ENCODE data around the gene CHKA.

Gene CHKA

GRCh38 chr11:68043349-68044144, 77.6 kb downstream of the CHKA start:
- DNase-seq, result no peak

DNA sequence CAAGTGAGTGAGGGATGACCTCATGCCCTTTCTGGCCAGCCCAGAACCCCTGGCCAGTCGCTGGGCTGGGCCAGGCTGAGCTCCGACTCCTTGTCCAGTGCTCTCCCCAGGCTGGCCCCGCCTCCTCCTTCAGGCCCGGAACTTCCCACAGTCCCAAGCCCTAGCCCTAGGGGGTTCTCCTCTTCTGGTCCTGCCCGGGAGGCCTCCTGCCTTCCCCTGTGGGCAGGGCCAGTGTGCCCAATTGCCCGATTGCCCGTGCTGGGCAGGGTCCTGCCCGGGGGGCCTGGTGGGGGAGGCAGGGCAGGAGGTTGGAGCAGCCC, 78.2 kb downstream of the CHKA start:
- no peak for DNase-seq

GRCh38 chr11:68042219-68043028, 78.8 kb downstream of the CHKA start:
- DNase-seq, result no peak

- no peak for DNase-seq
Measured at GRCh38 chr11:68041617-68042218, 79.5 kb downstream of the CHKA start.

DNA sequence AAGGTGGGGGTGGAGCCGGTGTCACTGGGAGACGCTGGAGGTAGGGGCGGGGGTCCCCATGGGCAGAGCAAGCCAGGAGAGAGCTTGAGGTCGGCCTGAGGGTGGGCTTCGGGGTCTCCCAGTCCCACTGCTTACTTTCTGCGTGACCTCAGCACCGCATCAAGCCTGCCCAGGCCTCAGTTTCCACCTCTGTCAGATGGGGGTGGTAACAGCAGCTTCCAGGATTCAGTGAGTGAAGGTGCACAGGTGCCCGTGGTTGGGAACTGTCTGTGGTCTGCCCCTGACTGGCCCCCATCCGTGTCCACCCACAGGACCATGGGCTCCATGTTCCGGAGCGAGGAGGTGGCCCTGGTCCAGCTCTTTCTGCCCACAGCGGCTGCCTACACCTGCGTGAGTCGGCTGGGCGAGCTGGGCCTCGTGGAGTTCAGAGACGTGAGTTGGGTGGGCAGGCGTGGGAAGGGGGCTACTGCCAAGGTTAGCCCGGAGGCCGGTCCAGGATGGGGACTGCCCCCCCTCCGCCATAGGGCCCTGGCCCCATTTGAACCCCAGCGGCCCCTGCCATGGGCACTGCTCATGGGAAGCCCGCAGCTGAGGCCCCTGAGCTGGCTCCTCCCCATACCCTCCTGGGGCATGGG, 80.1 kb downstream of the CHKA start:
- DNase-seq, result no peak

- DNase-seq, result peak; percentile 48
Measured at GRCh38 chr11:68040101-68040956, 80.9 kb downstream of the CHKA start.

DNA sequence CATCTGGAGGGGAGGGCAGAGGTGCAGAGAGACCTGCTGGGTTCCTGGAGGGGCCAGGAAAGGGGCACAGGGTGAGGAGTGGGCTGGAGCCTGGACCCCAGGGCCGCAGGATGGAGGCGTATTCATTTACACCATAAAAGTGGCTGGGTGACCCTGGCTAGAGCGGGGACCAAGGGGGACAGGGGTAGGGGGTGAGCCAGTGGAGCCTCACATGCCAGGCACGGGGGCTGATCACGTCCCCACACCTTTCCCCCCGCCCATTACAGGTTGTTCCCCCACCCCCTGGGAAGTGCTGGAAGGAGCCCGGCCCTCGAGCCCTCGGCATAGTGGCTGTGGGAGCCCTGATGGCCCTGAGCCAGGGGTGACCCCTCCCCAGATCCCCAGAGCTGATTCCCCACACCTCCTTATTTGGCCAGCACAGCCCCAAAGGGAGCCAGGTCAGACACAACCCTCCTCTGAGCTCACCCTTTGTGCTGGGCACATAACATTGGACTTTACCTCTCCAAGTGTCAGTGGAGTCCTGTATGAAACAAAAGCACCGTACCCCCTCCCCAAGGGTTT, 81.6 kb downstream of the CHKA start:
- DNase-seq, result no peak

DNA sequence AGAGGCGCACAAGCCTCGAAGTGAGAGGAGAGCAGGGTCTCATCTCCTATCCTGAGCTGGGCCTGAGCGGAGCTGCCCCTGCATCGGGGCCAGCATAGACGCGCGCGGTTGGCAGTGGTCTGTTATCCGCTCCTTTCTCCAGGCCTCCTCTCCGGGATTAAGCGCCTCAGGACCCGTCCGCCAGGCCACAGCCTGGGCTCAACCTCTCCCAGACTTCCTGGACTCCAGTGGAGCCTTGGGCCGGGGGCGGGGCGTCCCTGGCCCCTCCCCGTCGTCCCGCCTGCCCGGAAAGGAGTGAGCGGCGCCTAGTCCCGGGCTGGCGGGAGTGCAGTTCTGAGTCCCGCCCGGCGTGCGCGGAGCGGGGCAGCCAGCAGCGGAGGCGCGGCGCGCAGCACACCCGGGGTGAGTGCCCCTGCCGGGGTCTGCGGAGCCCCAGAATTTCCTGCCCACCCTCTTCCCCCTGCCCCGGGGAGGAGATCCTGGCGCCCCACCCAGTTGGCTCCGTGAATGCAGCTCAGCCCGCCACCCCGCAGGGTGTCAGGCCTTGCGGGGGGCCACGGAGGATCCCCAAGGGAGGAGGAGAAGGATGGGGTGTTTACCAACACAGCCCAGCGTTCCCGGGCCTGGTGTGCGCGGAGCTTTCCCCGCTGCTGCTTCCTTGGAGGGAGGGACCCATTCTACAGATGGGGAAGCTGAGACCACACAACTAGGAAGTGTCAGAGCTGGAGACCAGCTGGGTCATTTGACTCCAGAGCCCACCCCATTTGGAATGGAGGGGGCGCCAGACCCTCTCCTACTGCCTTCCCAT, 82.3 kb downstream of the CHKA start, which contains the start of gene TCIRG1:
Gene TCIRG1, plus strand, starts transcription at position 308 of the 808 bp plus-strand sequence. CDS start 2,247 bp downstream, outside the sequence.
- DNase-seq, result peak; percentile 58

GRCh38 chr11:68038226-68038717, 82.9 kb downstream of the CHKA start:
- no peak for DNase-seq

DNA sequence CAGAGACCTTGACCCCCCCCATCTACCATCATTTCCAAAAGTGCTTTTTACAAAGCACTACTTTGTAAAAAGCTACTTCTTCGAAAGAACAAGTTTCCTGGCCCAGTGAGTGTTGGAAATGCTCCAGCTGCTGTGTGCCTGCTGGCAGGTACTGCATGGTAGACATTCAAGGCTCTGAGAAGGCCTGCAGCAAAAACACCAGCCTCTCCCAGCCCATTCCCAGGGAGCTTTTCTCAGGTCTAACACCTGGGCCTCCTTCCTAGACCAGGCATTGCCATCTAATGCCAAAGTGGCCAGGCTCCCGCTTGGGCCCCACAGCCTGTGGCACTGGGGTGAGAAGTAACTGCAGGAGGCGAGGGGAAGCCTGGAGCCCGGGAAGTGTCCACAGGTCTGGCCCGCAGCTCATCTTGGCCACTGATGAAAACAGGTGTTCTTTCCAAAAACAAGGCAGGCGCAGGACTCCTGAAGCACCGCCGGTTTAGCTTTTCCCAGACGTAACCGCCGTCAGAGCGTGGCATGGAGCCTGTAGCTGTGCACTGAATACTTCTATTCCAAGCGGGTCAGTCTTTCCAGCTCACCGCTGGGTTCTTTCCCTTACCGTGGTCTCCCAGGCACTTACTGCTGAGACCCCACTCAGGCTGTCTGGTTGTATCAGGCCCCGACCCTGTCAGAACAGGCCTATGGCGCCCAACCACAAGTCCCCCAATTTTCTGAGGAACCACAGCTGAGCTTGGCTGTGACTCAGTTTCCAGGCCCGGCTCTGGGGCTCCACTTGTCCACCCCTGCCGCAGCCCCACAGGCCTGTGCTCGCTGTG, 83.6 kb downstream of the CHKA start:
- no peak for DNase-seq

GRCh38 chr11:68036717-68037239, 84.4 kb downstream of the CHKA start:
- DNase-seq, result peak; percentile 46

- DNase-seq, result no peak
Measured at GRCh38 chr11:68036141-68036716, 85.0 kb downstream of the CHKA start.

DNA sequence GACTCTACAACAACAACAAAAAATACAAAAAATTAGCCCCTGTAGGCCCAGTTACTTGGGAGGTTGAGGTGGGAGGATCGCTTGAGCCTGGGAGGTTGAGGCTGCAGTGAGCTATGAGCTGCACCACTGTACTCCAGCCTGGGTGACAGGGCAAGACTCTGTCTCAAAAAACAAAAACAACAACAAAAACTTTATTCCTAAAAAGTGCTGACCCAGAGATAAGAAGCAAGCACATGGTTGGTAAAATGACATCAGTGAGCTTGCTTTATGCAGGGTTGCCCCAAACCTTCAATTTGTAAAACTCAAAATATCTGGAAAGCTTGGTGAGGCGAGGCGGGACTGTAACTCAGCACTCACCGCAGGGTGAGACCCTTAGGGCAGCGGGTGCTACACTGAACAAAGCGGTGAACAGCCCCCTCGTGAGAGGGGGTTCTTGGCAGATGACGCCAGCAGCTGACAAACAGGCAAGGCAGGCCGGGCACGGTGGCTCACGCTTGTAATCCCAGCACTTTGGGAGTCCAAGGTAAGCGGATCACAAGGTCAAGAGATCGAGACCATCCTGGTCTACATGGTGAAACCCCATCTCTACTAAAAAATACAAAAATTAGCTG, 85.8 kb downstream of the CHKA start:
- DNase-seq, result no peak

DNA sequence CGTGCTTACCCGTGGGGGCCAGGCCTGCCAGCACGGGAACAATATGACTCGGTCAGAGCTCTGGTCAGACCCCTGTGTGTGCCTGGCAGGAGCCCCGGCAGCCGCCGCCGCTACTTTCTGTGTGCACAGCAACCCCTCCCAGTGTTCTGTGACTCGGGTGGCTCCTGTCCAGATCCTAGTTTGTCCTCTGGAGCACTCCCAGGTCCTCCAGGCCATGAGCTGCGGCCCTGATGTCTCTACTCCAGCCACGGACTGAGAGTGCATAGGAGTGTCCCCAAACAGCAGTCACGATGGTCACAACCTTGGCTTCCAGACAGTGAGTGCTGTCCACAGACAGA, 87.5 kb downstream of the CHKA start:
- DNase-seq, result no peak

DNA sequence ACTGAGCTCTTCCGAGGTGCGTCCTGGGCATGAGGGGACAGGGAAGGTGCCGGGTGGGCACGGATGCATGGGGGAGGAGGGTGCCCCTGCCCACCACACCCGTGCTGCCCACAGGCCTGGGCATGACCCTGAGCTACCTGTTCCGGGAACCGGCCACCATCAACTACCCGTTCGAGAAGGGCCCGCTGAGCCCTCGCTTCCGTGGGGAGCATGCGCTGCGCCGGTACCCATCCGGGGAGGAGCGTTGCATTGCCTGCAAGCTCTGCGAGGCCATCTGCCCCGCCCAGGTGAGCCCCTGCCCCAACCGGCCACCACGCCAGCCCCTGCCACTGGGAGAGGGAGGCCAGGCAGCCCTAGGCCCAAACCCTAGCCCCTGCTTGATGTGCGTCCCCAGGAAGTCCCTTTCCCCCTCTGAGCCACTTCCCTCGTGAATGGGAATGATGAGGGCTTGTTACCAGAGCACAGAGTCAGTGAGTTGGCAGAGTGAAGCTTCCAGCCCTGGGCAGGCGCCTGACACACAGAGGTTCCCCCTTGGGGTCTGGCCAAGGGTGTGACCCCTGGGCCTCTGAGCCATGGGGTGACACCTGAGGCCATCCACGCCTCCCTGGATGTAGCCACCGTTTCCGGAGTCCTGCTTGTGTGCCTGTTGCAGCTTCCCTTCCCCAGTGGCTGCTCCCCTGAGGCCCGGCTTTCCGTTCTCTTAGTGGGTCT, 88.0 kb downstream of the CHKA start:
- no peak for DNase-seq

GRCh38 chr11:68032003-68032402, 89.2 kb downstream of the CHKA start:
- DNase-seq, result no peak

GRCh38 chr11:68031144-68031464, 90.1 kb downstream of the CHKA start:
- peak; percentile 25 for DNase-seq
